WTC11 (cell line): Measurements from ENCODE around the gene ENO1. TPM values are rescaled to one million over a fixed set of nuclear protein-coding genes. Genes with fewer than 3 reads are reported as not detected.
A peak's percentile ranks its signal among the peaks of the same experiment; 100 is the strongest.
"Not testable (repeated sequence)": the region's sequence is repeated elsewhere in the genome, so short reads cannot be mapped to it uniquely, and the experiment has no call there.

Experiments
- ATAC-seq: fragments of 200-7000 bp; cut with Tn5 transposase; 2 replicates; pipeline ENCODE4 v1.10.0; 2021; ENCODE audit warnings: mild to moderate bottlenecking, moderate library complexity
- CTCF ChIA-PET: fragments of 300-600 bp; sonication (Branson Sonifier 250); formaldehyde crosslinking; loops from one replicate; lab custom pipeline; 2021; ENCODE audit warnings: antibody characterized with exemption; lab: Charles Lee
- POLR2A ChIA-PET: fragments of 350-600 bp; sonication (Branson Sonifier 250); formaldehyde crosslinking; loops from one replicate; lab custom pipeline; 2021; ENCODE audit warnings: antibody characterized with exemption; lab: Charles Lee
- DNase-seq: peaks from one replicate; pipeline ENCODE4 v3.0.0; 2021; ENCODE audit warnings: low spot score
- H3K27ac Mint-ChIP-seq: 2 replicates; pipeline ENCODE4 v1.8.0; 2021; ENCODE audit warnings: mixed read lengths
- H3K27me3 Mint-ChIP-seq: 2 replicates; pipeline ENCODE4 v1.8.0; 2021; ENCODE audit warnings: low read depth, mild to moderate bottlenecking, moderate library complexity, mixed read lengths
- H3K36me3 Mint-ChIP-seq: 2 replicates; pipeline ENCODE4 v1.8.0; 2021; ENCODE audit warnings: mixed read lengths
- H3K4me1 Mint-ChIP-seq: 2 replicates; pipeline ENCODE4 v1.8.0; 2022; ENCODE audit warnings: mixed read lengths
- H3K4me3 Mint-ChIP-seq: 2 replicates; pipeline ENCODE4 v1.8.0; 2021; ENCODE audit warnings: mild to moderate bottlenecking, moderate library complexity, mixed read lengths
- H3K9me3 Mint-ChIP-seq: 2 replicates; pipeline ENCODE4 v1.8.0; 2021; ENCODE audit warnings: mixed read lengths
- ATF1 ChIP-seq: sonication (generic); formaldehyde crosslinking; IDR thresholded peaks from 2 replicates; pipeline ENCODE4 v1.8.1; 2023; ENCODE audit warnings: mild to moderate bottlenecking, moderate library complexity, missing genetic modification reagents
- CREB1 ChIP-seq: sonication (generic); formaldehyde crosslinking; IDR thresholded peaks from 2 replicates; pipeline ENCODE4 v1.8.0; 2023; ENCODE audit warnings: mild to moderate bottlenecking, missing genetic modification reagents
- ETV6 ChIP-seq: sonication (generic); formaldehyde crosslinking; IDR thresholded peaks from 2 replicates; pipeline ENCODE4 v1.8.1; 2022; ENCODE audit warnings: mild to moderate bottlenecking, missing genetic modification reagents
- GTF2I ChIP-seq: fragments of 250-450 bp; sonication (Bioruptor Pico); conservative IDR thresholded peaks from 2 replicates; pipeline ENCODE4 v1.4.0; 2021; ENCODE audit warnings: mild to moderate bottlenecking
- JUN ChIP-seq: sonication (generic); formaldehyde crosslinking; IDR thresholded peaks from 2 replicates; pipeline ENCODE4 v1.8.0; 2023; ENCODE audit warnings: mild to moderate bottlenecking, missing genetic modification reagents
- KAT7 ChIP-seq: sonication (generic); formaldehyde crosslinking; IDR thresholded peaks from 2 replicates; pipeline ENCODE4 v1.8.1; 2023; ENCODE audit warnings: missing genetic modification reagents, mild to moderate bottlenecking, borderline replicate concordance
- NFE2L1 ChIP-seq: sonication (generic); formaldehyde crosslinking; IDR thresholded peaks from 2 replicates; pipeline ENCODE4 v1.8.1; 2023; ENCODE audit warnings: missing genetic modification reagents
- SMAD4 ChIP-seq: sonication (generic); formaldehyde crosslinking; IDR thresholded peaks from 2 replicates; pipeline ENCODE4 v1.8.0; 2022; ENCODE audit warnings: mild to moderate bottlenecking, missing genetic modification reagents
- SOX15 ChIP-seq: fragments of 250-450 bp; sonication (Bioruptor Pico); IDR thresholded peaks from 2 replicates; pipeline ENCODE4 v1.9.0; 2021; ENCODE audit warnings: mild to moderate bottlenecking
- TEAD1 ChIP-seq: sonication (generic); formaldehyde crosslinking; IDR thresholded peaks from 2 replicates; pipeline ENCODE4 v1.8.0; 2022; ENCODE audit warnings: mild to moderate bottlenecking, missing genetic modification reagents
- ZNF121 ChIP-seq: sonication (generic); formaldehyde crosslinking; IDR thresholded peaks from 2 replicates; pipeline ENCODE4 v1.8.0; 2023; ENCODE audit warnings: missing genetic modification reagents
- ZNF138 ChIP-seq: sonication (generic); formaldehyde crosslinking; conservative IDR thresholded peaks from 2 replicates; pipeline ENCODE4 v1.8.1; 2022; ENCODE audit warnings: mild to moderate bottlenecking, moderate library complexity, missing genetic modification reagents
- ZNF263 ChIP-seq: sonication (generic); formaldehyde crosslinking; IDR thresholded peaks from 2 replicates; pipeline ENCODE4 v1.8.1; 2022; ENCODE audit warnings: low read depth, mild to moderate bottlenecking, moderate library complexity, missing genetic modification reagents
- ZNF396 ChIP-seq: fragments of 250-450 bp; sonication (Bioruptor Pico); IDR thresholded peaks from 2 replicates; pipeline ENCODE4 v1.8.0; 2021; ENCODE audit warnings: mild to moderate bottlenecking, moderate library complexity, borderline replicate concordance
- ZNF416 ChIP-seq: fragments of 250-450 bp; sonication (Bioruptor Pico); IDR thresholded peaks from 2 replicates; pipeline ENCODE4 v1.9.0; 2021; ENCODE audit warnings: mild to moderate bottlenecking, inconsistent platforms
- total RNA-seq: library from RNA; stranded (reverse); gene quantifications from 3 replicates; pipeline ENCODE4 v1.2.3, GENCODE V29; 2021
- TF ChIP-seq, protein P1 (sequence below): fragments of 250-450 bp; sonication (Bioruptor Pico); IDR thresholded peaks from 2 replicates; pipeline ENCODE4 v1.9.0; 2021; ENCODE audit warnings: mild to moderate bottlenecking, borderline replicate concordance
- TF ChIP-seq, protein P2 (sequence below): sonication (generic); formaldehyde crosslinking; IDR thresholded peaks from 2 replicates; pipeline ENCODE4 v1.8.0; 2023; ENCODE audit warnings: missing genetic modification reagents
- TF ChIP-seq, protein P3 (sequence below): sonication (generic); formaldehyde crosslinking; IDR thresholded peaks from 2 replicates; pipeline ENCODE4 v1.8.1; 2022; ENCODE audit warnings: mild to moderate bottlenecking, missing genetic modification reagents, moderate library complexity, borderline replicate concordance
- TF ChIP-seq, protein P4 (sequence below): sonication (generic); formaldehyde crosslinking; IDR thresholded peaks from 2 replicates; pipeline ENCODE4 v1.8.1; 2023; ENCODE audit warnings: mild to moderate bottlenecking, missing genetic modification reagents

The ENO1 gene
- total RNA-seq, 1 experiment from 2014 or later: 1,978 TPM

DNA sequence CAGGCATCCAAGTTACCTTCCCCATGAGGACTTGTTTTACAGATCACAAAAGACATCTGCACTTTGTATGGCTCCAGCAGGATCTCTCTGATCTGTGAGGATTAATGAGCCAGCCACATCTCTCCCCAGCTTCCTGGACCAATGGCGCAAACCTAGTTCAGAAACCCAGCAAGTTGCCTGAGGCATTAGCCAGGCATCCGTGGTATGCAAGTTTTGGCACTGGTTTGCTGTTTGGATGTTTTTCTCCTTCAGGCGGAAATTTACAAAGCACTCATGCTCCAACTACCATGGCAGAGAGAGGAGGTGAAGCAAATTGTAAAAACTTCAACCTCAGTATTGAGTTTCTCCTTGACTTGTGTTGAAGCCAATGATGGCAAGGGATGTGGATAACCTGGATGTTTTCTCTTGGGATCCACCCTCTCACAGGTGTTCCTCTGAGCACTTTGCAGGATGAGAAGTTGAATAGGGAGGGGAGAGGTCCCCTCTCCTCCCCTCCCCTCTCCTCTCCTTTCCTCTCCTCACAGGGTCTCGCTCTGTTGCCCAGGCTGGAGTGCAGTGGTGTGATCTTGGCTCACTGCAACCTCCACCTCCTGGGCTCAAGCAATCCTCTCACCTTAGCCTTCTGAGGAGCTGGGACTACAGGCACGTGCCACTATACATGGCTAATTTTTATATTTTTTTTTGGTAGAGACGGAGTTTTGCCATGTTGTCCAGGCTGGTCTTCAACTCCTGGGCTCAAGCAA lies 25.6 kb upstream of the ENO1 start:
- H3K4me3 Mint-ChIP-seq: no peak overlapping the region
- TF ChIP-seq ZNF263 (CRISPR knock-in tag): no peak
- TF ChIP-seq, protein P1, sequence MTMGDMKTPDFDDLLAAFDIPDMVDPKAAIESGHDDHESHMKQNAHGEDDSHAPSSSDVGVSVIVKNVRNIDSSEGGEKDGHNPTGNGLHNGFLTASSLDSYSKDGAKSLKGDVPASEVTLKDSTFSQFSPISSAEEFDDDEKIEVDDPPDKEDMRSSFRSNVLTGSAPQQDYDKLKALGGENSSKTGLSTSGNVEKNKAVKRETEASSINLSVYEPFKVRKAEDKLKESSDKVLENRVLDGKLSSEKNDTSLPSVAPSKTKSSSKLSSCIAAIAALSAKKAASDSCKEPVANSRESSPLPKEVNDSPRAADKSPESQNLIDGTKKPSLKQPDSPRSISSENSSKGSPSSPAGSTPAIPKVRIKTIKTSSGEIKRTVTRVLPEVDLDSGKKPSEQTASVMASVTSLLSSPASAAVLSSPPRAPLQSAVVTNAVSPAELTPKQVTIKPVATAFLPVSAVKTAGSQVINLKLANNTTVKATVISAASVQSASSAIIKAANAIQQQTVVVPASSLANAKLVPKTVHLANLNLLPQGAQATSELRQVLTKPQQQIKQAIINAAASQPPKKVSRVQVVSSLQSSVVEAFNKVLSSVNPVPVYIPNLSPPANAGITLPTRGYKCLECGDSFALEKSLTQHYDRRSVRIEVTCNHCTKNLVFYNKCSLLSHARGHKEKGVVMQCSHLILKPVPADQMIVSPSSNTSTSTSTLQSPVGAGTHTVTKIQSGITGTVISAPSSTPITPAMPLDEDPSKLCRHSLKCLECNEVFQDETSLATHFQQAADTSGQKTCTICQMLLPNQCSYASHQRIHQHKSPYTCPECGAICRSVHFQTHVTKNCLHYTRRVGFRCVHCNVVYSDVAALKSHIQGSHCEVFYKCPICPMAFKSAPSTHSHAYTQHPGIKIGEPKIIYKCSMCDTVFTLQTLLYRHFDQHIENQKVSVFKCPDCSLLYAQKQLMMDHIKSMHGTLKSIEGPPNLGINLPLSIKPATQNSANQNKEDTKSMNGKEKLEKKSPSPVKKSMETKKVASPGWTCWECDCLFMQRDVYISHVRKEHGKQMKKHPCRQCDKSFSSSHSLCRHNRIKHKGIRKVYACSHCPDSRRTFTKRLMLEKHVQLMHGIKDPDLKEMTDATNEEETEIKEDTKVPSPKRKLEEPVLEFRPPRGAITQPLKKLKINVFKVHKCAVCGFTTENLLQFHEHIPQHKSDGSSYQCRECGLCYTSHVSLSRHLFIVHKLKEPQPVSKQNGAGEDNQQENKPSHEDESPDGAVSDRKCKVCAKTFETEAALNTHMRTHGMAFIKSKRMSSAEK (CRISPR knock-in tag): no peak
- peak; percentile 35; the same call in 1 of the 2 replicates for TF ChIP-seq ZNF121
- TF ChIP-seq ETV6 (CRISPR knock-in tag): no peak
- no peak overlapping the region for H3K27ac Mint-ChIP-seq
- H3K27me3 Mint-ChIP-seq: 0 out of 2 replicates have a peak, but pooled peaks cover 5% of the 10 kb centered on the region
- peaks cover 19% of the 10 kb centered on the region for H3K4me1 Mint-ChIP-seq
- ATAC-seq (peak; percentile 24; the same call in 1 of the 2 replicates), DNase-seq (no peak)
- H3K9me3 Mint-ChIP-seq: no peaks in the 10 kb centered on the region; the same call in 1 of the 2 replicates
- no peaks in the 10 kb centered on the region for H3K36me3 Mint-ChIP-seq
- POLR2A ChIA-PET: no interaction called here
- CTCF ChIA-PET: no interaction called here

DNA sequence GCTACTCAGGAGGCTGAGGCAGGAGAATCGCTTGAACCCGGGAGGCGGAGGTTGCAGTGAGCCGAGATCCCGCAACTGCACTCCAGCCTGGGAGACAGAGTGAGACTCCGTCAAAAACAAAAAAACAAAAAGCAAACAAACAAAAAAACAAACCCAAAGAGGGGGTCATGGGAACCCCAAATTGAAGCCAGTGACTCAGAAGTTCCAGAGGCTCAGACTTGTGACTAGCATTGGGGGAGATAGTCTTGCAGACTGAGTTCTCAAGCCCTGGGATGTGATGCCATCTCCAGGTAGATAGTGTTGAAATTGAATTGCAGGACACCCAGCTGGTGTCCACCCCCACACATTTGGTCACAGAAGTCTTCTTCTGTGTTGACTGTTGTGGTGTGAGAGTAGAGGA lies 24.9 kb upstream of the ENO1 start:
- ATAC-seq (no peak), DNase-seq (no peak)
- no peak overlapping the region for H3K27ac Mint-ChIP-seq
- H3K27me3 Mint-ChIP-seq: peaks cover 5% of the 10 kb centered on the region; the same call in 1 of the 2 replicates
- peaks cover 5% of the 10 kb centered on the region for H3K9me3 Mint-ChIP-seq
- peaks cover 3% of the 10 kb centered on the region; the same call in 1 of the 2 replicates for H3K36me3 Mint-ChIP-seq
- H3K4me3 Mint-ChIP-seq: no peak overlapping the region
- peaks cover 17% of the 10 kb centered on the region for H3K4me1 Mint-ChIP-seq
- TF ChIP-seq CREB1 (CRISPR knock-in tag) (no peak), ZNF416 (no peak)
- TF ChIP-seq, protein P2, sequence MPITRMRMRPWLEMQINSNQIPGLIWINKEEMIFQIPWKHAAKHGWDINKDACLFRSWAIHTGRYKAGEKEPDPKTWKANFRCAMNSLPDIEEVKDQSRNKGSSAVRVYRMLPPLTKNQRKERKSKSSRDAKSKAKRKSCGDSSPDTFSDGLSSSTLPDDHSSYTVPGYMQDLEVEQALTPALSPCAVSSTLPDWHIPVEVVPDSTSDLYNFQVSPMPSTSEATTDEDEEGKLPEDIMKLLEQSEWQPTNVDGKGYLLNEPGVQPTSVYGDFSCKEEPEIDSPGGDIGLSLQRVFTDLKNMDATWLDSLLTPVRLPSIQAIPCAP: no peak
- TF ChIP-seq, protein P3, sequence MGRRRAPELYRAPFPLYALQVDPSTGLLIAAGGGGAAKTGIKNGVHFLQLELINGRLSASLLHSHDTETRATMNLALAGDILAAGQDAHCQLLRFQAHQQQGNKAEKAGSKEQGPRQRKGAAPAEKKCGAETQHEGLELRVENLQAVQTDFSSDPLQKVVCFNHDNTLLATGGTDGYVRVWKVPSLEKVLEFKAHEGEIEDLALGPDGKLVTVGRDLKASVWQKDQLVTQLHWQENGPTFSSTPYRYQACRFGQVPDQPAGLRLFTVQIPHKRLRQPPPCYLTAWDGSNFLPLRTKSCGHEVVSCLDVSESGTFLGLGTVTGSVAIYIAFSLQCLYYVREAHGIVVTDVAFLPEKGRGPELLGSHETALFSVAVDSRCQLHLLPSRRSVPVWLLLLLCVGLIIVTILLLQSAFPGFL: no peak
- CTCF ChIA-PET: no interaction called here
- POLR2A ChIA-PET: no interaction called here

DNA sequence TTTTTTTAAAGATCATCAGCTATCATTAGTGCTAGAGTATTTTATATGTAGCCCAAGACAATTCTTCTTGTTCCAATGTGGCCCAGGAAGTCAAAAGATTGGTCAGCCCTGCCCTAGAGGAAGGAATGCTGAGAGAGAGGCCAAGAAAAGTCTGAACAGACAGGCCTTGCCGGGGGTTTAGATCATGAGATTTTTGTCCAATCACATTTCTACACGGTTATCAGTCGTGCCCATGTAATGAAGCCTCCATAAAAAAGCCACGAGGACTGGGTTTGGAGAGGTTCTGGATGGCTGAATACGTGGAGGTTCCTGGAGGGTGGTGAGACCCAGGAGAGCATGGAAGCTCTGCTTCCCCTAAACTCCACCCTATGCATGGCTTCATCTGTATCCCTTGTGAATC lies 24.3 kb upstream of the ENO1 start:
- CTCF ChIA-PET: no interaction called here
- POLR2A ChIA-PET: no interaction called here
- TF ChIP-seq TEAD1 (CRISPR knock-in tag) (no peak), ZNF138 (CRISPR knock-in tag) (no peak), ZNF396 (CRISPR knock-in tag) (no peak), ATF1 (CRISPR knock-in tag) (no peak), SMAD4 (CRISPR knock-in tag) (no peak), NFE2L1 (CRISPR knock-in tag) (no peak), KAT7 (no peak), JUN (CRISPR knock-in tag) (no peak), GTF2I (CRISPR knock-in tag) (no peak), SOX15 (CRISPR knock-in tag) (no peak)
- TF ChIP-seq, protein P4, sequence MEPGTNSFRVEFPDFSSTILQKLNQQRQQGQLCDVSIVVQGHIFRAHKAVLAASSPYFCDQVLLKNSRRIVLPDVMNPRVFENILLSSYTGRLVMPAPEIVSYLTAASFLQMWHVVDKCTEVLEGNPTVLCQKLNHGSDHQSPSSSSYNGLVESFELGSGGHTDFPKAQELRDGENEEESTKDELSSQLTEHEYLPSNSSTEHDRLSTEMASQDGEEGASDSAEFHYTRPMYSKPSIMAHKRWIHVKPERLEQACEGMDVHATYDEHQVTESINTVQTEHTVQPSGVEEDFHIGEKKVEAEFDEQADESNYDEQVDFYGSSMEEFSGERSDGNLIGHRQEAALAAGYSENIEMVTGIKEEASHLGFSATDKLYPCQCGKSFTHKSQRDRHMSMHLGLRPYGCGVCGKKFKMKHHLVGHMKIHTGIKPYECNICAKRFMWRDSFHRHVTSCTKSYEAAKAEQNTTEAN (CRISPR knock-in tag): no peak
- TF ChIP-seq, protein P3: no peak
- peaks cover 11% of the 10 kb centered on the region for H3K9me3 Mint-ChIP-seq
- ATAC-seq (no peak), DNase-seq (no peak)
- no peak overlapping the region for H3K27ac Mint-ChIP-seq
- H3K36me3 Mint-ChIP-seq: peaks cover 3% of the 10 kb centered on the region; the same call in 1 of the 2 replicates
- no peak overlapping the region for H3K4me3 Mint-ChIP-seq
- peaks cover 11% of the 10 kb centered on the region for H3K4me1 Mint-ChIP-seq
- peaks cover 4% of the 10 kb centered on the region; the same call in 1 of the 2 replicates for H3K27me3 Mint-ChIP-seq

DNA sequence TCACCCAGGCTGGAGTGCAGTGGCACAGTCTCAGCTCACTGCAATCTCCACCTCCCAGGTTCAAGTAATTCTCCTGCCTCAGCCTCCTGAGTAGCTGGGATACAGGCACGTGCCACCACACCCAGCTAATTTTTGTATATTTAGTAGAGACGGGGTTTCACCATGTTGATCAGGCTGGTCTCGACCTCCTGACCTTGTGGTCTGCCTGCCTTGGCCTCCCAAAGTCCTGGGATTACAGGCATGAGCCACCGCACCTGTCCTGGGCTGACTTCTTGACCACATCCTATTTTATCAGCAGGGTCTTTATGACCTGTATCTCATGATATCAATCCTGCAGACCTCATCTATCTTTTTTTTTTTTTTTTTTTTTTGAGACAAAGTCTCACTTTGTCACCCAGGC lies 22.2 kb upstream of the ENO1 start:
- CTCF ChIA-PET: interaction anchor here (0.6 to 1.4 kb wide), 4 partner anchors 15 to 104 kb away, joined by 3 to 5 read pairs (median 4); no protein-coding TSS in a partner anchor

More for the DNA sequence above, 22.2 kb upstream of the ENO1 start:
- POLR2A ChIA-PET, H3K27ac Mint-ChIP-seq, H3K4me3 Mint-ChIP-seq, DNase-seq, ATAC-seq, H3K4me1 Mint-ChIP-seq, H3K27me3 Mint-ChIP-seq, H3K36me3 Mint-ChIP-seq: not testable (repeated sequence)
- H3K9me3 Mint-ChIP-seq: peaks cover 11% of the 10 kb centered on the region
